Measurements from ENCODE around the gene GLRX5.

DNA sequence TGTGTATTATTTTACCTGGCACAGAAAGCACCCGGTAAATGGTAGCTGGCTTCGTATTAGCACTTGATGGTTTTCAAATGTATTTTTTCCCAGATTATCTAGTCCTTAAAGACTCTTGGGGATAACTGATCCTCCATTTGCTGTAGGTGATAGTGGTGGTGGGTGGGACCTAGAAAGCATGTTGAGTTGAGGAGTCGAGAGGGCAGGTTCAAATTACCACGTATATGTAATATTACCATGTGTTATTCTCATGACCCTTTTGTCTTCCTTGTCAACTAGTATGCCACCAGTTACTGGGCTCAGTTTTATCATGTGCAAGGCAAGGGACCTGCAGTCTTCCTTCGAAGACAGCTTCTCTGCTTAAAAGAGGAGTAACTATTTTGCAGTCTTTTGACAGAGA, 1.8 kb downstream of the GLRX5 start:
- TF ChIP-seq, protein P1, sequence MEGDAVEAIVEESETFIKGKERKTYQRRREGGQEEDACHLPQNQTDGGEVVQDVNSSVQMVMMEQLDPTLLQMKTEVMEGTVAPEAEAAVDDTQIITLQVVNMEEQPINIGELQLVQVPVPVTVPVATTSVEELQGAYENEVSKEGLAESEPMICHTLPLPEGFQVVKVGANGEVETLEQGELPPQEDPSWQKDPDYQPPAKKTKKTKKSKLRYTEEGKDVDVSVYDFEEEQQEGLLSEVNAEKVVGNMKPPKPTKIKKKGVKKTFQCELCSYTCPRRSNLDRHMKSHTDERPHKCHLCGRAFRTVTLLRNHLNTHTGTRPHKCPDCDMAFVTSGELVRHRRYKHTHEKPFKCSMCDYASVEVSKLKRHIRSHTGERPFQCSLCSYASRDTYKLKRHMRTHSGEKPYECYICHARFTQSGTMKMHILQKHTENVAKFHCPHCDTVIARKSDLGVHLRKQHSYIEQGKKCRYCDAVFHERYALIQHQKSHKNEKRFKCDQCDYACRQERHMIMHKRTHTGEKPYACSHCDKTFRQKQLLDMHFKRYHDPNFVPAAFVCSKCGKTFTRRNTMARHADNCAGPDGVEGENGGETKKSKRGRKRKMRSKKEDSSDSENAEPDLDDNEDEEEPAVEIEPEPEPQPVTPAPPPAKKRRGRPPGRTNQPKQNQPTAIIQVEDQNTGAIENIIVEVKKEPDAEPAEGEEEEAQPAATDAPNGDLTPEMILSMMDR (IDR thresholded peaks at IDR 0.05) = no peak
- no peak for TF ChIP-seq EP300 (IDR thresholded peaks at IDR 0.05)
- TF ChIP-seq POLR2A (IDR thresholded peaks at IDR 0.05) = no peak
- no peak for TF ChIP-seq POLR2AphosphoS5 (IDR thresholded peaks at IDR 0.05)
